DMS53 treated with DMSO at 0.1 percent for 48 hours (cell line): Measurements from ENCODE around the gene FXYD1.
"Not testable (repeated sequence)": the region's sequence is repeated elsewhere in the genome, so short reads cannot be mapped to it uniquely, and the experiment has no call there.

Source experiments
- DNase-seq: peaks from one replicate; lab custom pipeline; 2025; ENCODE audit not compliant: unreplicated experiment; lab: John Stamatoyannopoulos, UW

FXYD1 gene

DNA sequence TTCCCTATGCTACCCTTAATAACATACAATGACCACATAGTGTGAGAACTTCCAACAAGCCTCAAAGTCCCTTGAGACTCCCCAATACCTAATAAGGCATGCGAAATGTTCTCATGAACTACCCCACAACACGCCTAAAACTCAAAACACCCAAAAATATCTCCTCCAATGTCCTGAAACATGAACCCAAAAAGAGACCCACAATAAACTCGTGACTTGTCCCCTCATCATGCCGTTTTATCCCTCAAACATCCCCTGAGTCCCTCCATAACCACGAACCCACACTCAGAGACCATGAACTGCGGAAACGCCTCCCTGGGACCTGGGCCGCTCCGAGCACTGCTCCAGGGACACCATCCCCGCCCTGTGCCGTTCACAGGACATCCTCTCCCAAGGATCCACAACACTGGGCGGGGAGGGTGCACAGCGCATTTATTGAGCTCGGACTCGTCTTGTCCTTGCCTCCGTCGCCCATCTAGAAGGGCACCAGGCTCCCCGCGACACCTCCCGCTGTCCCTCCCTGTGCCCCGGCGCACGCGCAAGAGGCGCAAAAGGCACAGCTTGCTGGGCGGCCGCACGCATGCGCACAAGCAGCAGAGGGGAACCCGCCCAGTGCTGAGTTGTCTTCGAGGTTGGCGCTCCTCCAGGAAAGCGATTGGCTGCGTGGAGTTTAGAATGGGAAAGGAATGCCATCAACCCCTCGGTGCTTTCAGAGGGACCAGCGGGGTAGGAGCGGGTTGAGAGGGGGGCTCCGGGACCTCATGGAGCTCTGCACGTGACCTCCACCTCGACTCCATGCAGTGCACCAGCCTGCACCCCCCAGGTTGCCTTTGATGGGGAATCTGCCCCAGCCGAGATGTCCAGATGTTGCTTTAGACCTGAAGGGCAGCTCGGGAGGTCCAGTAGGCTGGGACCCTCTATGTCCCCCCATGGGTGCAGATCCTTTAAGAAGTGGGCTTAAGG lies 14.2 kb upstream of the FXYD1 start:
- peak; percentile 87 for DNase-seq

DNA sequence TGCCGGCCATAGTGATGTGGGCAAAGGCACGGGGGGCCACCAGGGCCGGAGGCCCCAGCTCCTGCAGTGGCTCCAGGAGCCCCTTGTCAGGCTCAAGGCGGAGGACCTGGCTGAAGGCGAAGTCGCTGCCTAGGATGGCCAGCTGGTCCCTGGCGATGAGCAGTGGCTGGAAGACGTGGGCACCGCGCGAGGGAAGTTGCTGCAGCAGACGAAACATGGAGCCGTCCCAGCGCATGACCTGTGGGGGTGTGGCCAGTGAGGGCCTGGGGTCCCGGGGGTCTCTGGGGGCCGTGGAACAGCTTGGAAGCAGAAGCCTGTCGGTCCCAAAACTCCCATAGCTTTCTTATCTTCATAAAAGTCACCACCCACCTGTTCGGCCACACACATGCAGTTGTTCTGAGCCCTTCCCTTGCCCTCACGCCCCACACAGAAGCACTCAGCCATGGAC lies 13.3 kb upstream of the FXYD1 start:
- DNase-seq: no peak

DNA sequence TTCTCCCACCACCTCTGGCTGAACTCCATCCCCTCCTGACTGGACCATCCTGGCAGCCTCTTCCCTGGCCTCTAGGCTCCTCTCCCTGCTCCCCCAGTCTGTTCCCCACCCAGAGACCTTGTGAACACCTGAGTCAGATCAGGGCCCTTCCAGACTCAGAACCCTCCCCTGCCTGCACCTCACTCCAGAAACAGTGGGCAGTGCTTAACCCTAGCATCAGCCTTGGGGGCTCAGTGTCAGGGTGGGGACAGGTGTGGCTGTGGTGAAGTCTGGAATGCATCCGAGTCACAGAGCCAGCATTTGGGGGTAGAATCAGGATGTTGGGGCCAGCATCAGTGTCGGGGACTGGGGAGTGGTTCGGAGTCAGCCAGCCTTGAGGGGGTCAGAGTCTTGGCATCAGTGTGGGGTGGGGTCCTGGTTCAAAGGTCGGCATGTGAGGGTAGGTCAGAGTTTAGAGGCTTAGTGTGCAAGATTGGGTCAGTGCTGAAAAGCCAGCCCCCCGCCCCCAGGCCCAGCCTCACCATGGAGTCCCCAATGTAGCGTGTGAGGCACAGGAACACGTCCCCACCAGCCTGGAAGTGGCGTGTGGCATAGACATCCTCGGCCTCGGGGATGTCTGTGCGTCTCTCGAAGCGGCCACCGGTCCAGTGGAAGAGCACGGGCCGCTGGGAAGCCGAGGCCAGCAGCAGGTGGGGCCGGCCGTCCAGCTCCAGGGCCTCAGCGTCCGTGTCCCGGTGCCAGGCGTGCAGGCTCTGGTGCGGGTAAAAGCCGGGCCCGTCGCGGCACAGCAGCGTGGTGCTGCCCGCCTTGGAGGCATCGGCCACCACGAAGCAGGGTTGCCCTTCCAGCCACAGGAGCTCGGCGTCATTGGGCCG lies 12.6 kb upstream of the FXYD1 start:
- DNase-seq: no peak

DNA sequence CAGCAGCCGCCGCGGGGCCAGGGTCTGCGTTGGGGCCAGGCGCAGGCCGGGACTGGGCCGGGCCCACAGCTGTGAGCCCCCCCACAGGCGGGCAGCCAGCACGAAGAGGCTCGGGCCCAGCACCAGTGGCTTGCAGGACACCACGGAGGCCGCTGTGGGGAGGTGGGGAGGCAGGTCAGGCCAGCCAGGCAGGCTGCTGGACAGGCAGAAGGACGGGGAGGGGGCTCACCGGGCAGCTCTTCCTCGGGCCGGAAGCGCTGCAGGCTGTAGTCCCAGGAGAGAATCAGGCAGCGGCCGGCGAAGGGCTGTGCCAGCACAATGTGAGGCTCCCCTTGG lies 12.0 kb upstream of the FXYD1 start:
- no peak for DNase-seq

DNA sequence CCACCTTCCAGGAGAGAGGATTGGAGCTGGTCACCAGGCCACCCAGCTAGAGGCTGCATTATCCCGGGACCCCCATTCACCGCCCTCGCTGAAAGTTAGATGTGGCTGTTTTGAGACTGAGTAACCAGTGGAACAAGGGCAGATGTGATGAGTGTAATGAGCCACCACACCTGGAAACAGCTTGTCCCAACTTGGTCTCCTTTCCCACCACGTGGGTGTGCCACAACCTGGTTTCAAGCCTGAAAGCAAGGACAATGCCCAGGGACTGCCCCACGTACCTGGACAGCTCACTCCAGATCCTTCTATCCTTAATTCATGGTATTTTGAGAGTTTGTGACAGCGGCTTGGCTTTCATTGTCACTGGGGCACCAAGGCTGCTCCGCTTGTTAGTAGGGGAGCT lies 10.8 kb upstream of the FXYD1 start:
- no peak for DNase-seq

DNA sequence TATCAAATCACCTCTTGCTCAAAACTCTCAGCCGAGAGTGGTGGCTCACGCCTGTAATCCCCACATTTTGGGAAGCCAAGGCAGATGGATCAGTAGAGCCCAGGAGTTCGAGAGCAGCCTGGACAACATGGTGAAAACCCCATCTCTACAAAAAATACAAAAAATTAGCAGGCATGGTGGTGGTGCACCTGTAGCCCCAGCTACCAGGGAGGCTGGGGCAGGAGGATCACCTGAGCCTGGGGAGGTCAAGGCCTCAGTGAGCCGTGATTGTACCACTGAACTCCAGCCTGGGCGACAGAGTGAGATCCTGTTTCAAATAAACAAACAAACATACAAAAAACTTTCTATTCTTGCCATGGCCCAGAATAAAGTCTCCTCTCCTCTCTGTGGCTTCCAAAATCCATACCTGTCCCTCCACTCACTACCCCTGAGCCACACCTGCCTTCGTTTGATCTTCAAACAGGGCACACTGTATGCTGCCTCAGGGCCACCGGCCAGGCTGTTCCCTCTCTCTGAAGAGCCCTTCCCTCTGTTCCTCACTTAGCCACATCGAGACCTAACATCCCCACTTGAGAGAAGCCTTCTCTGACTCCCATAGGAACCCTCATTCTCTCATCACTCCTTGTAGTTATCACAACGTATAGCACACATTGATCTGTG lies 10.1 kb upstream of the FXYD1 start:
- no peak for DNase-seq

DNA sequence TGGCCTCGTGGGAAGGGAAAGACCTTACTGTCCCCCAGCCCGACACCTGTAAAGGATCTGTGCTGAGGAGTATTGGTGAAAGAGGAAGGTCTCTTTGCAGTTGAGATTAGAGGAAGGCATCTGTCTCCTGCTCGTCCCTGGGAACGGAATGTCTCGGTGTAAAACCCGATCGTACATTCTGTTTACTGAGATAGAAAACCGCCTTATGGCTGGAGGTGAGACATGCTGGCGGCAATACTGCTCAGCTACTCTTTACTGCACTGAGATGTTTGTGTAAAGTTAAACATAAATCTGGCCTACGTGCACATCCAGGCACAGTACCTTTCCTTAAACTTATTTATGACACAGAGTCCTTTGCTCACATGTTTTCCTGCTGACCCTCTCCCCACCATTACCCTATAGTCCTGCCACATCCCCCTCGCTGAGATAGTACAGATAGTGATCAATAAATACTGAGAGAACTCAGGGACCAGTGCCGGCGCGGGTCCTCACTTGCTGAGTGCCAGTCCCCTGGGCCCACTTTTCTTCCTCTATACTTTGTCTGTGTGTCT lies 8.8 kb upstream of the FXYD1 start:
- DNase-seq: not testable (repeated sequence)

DNA sequence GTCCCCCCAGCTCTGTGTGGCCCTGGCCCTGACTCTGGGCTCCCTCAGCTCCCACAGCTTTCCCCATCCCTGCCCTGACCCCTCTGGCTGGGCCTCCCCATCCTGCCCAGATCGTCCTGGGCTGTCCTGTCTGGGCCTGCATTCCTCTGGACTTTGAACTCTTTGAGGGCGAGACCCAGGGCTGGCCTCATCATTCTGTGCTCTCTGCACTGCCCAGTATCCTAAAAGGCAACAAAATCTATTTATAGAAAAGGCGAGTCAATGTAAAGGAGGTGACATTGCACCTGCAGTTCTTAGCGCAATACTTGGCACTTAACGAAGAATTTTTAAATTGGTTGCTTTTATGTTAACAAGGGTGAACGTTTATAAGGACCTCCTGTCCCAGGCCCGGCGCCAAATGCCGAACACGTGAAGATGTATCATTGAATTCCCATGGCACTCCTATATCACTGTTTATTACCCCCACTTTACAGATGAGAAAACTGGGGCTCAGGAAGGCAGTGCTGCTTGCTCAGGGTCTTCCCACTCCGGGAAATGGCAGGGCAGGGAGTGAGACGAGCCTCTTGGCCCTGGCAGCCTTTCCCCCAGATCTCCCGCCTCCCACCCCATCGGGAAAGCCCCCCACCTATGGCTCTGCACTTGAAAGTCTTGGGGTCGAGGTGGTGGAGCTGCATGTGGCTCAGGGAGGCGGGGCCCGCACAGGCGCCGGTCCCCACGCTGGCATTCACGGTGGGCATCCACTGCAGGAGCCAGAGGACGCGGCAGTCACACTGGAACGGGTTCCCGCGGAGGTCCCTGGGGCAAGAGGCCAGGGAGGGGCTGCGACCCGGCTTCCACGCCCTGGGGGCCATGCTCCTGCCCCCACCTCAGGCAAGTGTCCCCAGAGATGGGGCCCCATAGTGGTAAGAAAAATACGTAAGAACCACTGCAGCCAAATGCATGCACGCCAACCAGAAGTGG lies 7.6 kb upstream of the FXYD1 start:
- no peak for DNase-seq

DNA sequence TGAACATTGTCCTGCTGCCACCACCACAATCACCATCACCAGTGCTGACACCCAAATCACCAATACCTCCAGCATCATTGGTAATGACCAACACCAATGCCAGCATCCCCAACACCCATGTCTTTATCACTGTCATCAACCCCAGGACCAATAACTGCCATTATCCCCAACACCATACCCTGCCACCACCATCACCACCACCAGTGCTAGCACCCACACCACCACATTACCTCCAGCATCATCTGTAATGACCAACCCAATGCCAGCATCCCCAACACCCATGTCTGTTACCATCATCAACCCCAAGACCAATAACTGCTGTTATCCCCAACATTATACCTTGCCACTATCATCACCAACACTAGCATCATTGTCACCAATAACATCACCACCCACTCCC lies 6.4 kb upstream of the FXYD1 start:
- DNase-seq: no peak

DNA sequence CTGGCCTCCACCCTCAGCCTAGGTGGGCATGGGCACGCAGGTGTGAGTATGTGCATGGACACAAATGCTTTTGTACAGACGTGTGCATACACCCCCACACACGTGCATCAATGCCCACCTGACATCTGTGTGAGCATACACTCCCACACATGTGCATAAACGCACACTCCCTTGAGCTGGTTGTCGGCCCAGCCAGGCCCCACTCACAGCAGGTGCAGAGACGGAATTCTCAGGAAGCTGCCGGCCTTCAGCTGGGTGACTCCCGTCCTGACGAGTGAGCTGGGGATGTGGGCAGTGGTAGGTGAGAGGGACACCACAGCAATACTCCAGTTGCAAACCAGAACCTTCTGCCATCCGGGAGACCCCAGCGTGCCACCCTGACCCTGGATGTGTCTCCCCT lies 4.8 kb upstream of the FXYD1 start:
- no peak for DNase-seq

DNA sequence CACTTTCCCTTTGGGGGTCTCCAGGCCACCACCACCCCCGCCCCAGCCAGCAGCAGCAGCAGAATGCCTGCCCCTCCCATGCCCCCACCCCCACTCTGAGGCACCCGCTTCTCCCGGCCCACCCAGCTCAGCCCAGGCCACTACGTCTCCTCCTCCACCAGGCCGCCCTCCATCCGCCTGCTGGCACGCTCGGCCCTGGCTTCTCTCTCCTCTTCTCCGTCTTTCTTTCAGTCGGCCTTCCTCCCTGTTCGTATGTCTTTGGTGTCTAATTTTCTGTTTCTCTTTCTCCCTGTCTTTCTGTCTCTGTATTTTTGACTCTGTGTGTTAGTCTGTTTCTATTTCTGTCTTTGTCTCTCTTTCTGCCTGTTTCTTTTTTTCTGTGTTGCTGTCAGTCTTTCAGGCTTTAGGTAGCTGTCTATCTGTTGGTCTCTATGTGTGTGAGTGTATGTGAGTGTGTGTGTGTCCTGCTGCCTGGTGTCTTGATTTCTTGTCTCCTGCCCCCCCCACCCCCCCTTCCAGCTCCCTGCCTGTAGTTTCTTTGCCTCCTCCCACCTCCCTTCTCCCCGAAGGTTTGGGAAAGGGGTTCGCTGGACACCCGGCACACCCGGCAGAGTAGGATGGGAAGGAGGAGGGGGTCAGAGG lies 3.9 kb upstream of the FXYD1 start, which contains the start of gene LGI4:
Gene LGI4, minus strand, starts transcription at position 459 of the 642 bp plus-strand sequence. Its CDS starts 379 bp downstream, at position 80.
- no peak for DNase-seq

DNA sequence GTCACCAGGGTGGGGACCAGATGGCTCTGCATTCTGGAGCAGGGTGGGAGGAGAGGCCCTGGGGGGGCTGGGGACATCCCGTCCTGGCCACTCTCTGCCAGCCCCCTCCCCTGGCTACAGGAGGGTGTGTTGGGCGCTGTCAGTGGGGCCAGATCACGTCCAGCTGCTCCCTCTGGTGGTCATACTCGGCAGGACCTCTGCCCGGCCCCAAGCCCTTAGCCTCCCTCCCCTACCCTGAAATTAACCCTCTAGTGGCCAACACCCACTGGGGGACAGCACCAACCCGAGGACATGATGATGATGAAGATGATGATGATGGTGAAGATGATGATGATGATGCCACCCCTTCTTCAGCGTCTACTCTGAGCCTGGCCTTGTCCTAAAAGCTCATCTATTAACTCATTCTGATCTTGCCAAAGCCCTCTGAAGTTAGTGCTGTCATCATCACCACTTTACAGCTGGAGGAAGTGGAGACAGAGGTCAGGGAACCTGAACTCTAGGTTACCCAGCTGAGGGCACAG lies 3.2 kb upstream of the FXYD1 start:
- peak; percentile 19 for DNase-seq

DNA sequence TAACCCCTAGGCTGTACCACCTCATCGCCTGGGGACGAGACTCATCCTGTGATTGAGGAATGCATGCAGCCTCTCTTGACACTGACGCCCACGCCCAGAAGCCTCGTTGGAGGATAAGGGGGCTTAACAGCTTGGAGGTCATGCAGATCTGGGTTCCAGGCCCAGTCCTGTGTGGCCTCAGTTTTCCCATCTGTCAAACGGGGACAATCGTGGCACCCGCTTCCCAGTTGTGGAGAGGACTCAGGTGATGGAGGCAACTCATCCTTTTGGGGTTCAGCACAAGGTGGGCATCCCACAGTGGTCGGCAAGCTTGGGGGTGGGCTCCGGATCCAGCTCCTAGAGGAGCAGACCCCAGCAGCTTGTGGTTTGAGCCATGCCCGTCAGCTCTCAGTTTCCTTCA lies 2.4 kb upstream of the FXYD1 start:
- DNase-seq: no peak

DNA sequence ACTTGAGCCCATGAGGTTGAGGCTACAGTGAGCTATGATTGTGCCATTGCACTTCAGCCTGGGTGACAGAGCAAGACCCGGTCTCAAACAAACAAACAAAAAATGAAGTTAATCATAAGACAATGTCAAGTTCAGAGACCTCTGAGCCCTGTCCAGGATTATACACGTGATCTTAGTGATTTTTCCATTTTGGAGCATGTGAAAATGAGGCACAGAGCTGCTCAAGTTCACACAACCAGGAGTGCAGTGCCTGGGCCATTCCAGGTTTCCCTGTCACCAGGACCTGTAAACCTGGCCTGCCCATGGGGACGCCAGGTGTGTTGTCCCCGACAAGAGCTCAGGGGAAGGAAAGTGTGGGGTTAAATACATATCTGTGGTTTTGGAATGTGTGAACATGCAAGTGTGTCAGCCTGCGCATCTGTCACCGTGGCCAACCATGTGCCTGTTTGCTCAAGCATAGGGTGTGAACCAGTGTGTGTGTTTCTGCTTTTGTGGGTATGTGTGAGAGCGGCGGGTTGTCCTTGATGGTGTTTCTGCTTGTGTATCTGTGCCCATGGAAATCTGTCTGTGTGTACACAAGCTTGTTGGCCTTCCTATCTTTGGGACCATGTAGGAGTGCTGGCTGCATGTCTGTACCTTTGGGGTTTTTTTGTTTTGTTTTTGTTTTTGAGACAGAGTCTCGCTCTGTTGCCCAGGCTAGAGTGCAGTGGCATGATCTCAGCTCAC lies 1.5 kb upstream of the FXYD1 start:
- no peak for DNase-seq

DNA sequence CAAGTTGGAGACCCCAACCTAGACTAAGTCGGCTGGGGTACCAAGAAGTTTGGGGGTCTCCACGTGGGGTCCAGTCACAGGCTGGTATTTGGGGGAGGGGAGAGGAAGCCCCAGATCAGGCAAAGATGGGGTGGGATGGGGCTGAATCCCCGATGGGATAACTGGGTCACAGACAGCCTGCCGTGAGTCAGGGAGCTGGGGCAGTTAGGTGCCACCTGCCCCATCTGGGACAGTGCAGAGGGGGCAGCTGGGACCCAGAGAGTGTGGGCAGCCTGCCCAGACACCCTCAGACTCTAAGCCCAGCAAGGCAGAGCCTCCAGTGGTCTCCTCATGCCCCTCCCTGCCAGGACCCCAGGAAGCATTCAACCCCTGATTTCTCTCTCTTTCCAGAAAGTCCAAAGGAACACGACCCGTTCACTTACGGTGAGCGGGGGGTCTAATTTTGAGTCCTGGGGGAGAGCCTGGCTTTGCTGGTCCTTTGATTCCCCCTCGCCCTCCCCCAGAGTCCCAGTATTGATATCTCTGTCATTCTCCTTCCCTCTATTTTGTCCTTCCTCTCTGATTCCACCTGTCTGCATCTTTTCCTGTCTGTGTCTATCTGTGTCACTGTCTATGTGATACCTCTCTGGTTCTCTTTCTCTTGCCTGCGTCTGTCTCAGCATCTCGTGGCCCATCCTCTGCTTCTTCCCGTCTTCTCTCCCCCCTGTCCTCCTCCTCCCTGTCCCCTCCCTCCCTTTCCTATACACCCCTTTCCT lies 1.8 kb downstream of the FXYD1 start:
- peak; percentile 26 for DNase-seq

DNA sequence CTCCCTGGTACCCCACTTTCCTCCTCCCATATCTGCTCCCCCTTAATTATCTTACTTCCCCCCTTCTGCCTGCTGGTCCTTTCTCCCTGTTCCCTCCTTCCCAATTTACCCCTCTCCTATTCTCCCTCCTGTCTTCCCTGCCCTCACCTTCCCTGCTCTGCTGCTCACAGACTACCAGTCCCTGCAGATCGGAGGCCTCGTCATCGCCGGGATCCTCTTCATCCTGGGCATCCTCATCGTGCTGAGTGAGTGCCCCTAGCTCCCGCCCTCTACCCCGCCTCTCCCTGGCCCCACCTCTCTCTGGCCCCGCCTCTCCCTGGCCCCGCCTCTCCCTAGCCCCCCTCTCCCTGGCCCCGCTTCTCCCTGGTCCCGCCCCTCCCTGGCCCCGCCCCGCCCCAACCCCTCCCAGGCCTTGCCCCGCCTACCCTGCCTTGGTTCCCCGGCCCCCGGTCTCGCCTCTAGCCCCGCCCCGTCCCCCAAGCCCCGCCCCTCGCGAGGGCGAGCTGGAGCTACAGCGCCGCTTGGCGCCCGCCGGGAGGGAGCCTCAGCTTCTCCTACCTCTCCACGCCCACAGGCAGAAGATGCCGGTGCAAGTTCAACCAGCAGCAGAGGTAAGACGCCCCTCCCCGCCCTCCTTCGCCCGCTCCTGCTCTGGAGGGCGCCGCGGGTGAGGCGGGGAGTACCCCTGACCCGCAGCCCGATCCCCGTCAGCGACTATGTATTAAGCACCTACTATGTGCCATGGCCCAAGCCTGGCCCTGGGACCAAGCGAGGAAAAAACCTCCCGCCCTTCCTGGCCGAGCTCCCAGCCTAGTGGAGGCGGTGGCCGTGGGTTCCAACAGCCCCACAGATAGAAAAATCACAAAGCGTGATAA lies 2.6 kb downstream of the FXYD1 start:
- peak; percentile 92 for DNase-seq
